GF-D8 (cell line): Measurements from ENCODE around the gene CBFA2T2.

Source experiments
- DNase-seq: peaks from one replicate; lab custom pipeline; 2025; lab: John Stamatoyannopoulos, UW

The CBFA2T2 gene

DNA sequence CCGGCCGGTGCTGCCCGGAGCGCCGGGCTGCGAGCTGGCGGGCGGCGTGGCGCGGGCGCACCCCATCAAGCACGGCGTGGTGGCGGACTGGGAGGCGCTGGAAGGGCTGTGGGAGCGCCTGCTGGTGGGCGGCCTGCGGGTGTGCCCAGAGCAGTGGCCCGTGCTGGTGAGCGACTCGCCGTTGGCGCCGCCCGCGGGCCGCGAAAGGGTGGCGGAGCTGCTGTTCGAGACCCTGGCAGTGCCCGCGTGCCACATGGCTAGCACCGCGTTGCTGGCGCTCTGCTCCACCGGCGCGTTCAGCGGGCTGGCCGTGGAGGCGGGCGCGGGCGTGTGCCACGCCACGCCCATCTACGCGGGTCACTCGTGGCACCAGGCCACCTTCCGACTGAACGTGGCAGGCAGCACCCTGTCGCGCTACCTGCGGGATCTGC lies 177.4 kb downstream of the CBFA2T2 start:
- DNase-seq: no peak

DNA sequence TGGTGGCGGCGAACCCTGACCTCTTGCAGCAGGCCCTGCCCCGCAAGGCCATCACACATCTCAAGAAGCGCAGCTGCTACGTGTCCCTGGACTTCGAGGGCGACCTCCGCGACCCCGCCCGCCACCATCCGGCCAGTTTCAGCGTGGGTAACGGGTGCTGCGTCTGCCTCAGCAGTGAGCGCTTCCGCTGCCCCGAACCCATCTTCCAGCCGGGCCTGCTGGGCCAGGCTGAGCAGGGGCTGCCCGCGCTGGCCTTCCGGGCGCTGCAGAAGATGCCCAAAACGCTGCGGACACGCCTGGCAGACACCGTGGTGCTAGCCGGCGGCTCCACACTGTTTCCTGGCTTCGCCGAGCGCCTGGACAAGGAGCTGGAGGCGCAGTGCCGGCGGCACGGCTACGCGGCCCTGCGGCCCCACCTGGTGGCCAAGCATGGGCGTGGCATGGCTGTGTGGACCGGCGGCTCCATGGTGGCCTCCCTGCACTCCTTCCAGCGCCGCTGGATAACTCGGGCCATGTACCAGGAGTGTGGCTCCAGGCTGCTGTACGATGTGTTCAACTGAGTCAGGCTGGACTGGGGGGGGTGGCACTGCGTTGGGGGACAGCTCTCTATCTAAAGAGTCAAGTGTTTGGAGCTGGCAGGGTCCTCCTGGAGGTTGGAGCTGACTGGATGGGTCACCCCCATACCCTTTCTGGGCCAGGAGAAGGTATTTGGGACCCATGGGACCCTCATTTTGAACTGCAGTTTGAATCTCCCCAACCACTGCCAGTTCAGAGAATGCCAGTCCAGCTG lies 178.0 kb downstream of the CBFA2T2 start:
- DNase-seq: peak; percentile 26

DNA sequence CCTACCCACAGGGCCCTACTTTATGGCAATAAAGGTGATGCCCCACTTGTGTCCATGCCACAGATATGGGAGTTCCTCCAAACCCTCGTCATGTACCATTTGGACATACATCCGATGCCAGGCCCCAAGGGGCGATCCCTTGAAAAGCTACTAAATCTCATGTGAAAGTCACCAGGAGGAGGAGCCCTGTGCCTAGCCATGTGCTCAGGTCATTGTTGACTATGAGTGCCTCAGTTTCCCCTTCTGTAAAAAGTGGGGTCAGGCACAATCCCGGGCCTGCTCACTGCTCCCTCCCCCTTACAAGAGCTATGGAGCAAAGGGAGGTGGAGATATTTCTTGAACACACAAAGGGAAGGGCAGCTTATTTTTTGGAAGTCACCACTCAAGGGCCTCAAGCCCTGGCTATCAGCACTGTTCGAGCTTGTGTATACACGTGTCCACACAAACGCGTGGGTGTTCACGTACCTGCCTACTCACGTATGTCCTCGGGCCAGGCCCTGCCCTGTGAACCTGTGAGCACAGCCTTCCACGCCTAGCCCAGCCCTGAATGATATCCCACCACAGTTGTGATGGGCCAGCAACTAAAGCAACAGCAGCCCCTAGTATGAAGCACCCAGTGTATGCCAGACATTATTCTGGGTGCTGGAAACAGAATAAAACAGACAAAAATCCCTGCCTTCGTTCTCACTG lies 178.7 kb downstream of the CBFA2T2 start:
- DNase-seq: no peak

DNA sequence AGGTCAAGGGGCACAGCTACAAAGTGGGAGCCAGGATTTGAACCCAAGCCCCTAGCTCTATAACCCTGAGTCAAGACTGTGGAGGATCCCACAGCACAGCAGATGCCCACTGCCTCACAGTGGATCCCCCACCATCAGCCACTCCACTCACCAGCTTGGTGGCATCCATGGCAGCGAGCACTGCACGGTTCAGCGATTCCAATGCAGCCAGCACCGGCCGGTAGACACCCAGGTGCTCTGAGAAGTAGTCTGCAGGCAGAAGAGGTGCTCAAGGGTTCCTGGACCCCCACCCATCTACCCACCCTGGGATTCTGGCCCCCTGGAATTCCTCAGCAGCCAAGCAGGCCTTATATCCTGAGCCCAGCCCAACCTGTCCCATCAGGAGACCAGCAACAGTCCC lies 179.3 kb downstream of the CBFA2T2 start:
- DNase-seq: no peak

DNA sequence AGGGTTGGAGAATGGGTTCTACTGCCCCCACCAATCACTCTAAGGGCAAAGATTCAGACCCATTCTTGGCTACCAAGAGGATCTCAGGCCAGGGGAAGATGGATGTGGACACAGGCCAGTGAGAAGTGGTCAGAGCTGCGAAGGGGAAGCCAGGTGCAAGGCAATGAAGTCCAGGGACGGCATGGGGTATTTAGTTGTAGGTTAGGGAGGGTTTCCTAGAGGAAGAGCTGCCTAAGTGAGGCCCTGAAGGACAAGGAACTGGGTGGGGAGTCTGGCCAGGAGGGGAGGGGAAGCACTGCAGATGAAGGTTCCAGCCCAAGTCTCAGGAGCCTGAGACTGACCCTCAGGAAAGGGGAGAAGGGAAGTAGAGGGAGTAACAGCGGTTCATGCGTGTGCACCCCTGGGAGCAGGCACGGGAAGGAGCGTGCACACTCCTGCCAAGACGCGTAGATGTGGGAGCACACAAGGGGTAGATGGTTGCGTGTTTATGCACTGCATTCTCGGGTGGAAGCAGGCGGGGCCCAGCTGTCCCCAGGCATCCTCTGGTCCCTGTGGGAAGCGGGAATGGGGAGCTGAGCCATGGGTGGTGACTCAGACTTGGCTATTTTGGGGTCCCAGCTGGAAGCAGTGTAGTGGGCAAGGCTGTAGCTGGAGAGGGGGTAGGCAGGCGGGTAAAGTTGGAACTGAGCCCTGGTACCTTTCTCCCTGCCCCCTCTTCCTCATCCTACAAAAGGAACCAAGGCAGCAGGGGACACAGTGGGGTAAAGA lies 180.2 kb downstream of the CBFA2T2 start:
- DNase-seq: no peak

DNA sequence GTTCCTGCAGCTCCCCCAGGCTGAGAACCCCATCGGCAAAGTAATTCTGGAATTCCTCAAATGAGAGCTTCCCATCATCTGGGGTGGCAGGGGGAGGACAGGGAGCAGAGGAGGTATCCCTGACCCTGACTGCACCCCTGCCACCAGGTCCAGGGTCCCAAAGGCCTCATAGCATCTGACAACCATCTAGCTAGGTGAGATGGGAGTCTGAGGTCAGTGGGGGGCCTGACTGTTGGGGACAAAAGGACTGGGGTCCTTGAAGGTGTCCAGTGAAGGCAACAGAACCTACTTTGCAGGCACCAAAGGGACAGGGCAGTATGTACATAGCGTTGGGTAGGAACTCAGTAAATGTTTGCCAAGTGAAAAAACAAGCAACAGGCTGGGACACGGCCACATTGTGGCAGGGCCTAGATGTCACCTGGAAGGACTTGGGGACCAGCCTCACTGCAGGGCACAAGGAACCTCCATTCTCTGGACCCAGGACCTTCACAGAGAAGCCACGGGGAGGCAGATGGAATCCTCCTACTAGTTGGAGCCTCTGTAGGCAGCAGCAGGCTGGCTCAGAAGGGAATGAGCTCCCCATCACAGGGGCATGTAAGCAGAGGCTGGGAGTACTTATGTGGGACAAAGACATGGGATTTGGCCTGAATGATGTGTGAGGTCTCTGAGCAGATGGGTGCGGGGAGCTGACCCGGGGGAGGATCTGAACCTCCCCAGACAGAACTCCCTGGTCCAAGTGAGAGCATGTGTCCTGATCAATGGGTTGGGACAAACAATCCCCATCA lies 181.0 kb downstream of the CBFA2T2 start:
- no peak for DNase-seq

DNA sequence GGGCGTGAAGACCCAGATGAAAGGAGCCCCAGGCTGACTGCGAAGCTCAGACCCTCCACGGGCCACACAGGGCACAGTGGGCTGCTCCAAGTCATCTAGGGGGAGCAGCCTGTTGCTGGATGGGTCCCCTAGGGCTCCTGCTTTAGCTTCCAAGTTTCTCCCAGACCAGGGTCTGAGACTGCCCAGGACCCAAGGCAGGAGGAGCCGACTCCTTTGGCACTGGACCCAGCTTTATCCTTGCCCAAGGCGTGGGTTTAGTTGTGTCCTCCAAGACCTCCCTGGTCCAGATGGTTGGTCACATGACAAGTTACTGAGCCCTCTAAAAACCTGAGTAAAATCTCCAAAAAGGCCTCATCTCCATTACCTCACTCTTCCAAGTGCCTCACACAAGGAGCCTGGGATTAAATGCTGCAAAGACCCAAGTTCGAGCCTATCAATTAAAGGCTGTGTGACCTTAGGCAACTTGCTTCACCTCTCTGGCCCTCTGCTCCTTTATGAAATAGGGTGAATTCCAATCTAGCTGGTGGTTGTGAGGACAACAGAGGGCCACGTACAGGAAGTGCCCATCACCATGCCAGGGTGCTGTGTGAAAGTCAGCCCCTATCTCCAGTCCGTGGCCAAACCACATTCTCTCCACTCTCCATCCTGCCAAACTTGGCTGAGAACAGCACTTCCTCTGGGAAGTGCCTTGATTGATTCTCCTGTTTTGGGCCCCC lies 181.8 kb downstream of the CBFA2T2 start:
- DNase-seq: no peak

DNA sequence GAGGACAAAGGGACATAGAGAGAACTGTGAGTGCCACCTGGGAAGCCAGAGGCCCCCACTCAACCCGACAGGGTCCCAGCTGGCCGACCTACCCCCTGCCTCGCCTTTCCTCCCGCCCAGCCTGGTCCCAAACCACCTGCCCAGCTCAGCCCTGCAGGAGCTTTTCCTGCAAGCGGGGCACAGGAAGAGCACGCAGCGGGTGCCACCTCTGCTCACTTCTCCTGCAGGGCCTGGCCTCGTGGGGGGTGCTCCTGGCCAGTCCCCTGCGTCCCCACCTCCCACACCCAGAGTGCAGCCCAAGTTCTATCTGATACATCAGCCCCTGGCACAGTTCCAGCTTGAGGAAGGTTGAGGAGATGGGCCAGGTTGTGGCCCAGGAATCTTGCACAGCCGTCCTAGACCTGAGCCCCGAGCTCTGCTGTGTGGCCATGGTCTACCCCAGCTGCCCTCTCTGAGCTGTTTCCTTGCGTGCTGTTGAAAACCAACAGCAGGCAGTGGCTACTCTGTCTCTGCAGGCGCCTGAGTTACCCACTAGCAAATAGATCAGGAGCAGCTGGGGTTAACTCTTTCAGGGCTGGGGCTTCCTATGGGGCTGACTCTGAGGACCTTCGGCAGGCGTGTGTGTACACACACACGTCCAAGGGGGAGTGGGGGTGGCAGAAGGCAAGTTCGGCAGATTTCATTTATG lies 182.7 kb downstream of the CBFA2T2 start:
- no peak for DNase-seq

DNA sequence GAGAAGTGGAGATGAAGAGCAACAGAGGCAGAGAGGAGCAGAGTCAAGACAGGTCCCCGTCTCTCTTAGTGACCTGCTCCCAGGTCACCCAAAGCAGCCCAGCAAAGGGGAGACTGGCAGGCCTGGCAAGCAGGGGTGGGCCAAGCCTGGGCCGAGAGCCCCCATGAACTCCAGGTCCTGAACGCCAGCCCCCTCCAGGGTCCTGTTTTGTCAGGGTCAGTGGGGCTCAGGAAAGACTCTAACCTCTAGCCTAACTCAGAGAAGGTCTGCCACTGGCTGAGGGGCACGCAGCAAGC lies 183.2 kb downstream of the CBFA2T2 start:
- no peak for DNase-seq

DNA sequence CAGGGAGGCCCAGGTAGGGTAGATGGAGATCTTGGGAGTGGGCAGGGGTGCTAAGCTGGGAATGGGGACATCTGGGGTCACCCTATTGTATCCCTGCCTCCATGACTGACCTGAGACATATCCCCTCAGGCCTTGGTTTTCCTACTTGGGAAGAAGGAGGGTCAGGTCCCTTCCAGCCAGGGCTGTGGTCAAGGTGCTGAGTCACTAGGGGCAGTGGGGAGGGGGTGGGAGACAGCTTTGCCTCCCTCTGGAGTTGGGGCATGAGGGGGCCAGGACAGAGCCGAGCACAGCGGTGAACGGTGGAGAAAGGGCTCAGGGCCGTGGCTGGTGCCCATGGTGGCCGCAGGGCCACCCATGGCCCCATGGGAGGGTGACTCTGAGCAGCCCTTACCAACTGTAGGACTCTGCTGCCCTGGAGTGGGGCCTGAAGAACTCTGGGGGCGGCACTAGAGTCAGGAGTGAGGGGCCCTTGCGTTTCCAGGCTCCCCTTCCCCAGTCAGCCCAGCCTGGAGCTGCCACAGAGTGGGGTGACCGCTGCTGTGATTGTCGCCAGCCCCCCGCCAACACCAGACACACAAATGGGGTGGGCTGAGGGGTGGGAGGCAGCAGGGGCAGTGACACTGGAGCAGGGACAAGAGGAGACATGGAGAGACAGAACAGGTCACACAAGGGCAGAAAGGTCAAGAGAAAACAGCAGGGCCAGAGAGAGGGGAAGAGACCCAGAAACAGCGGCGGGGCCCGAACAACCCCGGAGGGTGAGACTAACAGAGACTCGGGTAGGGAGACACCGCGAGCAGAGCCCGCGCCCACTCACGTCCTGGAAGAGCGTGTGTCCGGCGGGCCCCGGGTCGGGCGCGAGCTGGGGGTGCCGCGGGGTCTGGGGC lies 183.8 kb downstream of the CBFA2T2 start:
- DNase-seq: no peak

DNA sequence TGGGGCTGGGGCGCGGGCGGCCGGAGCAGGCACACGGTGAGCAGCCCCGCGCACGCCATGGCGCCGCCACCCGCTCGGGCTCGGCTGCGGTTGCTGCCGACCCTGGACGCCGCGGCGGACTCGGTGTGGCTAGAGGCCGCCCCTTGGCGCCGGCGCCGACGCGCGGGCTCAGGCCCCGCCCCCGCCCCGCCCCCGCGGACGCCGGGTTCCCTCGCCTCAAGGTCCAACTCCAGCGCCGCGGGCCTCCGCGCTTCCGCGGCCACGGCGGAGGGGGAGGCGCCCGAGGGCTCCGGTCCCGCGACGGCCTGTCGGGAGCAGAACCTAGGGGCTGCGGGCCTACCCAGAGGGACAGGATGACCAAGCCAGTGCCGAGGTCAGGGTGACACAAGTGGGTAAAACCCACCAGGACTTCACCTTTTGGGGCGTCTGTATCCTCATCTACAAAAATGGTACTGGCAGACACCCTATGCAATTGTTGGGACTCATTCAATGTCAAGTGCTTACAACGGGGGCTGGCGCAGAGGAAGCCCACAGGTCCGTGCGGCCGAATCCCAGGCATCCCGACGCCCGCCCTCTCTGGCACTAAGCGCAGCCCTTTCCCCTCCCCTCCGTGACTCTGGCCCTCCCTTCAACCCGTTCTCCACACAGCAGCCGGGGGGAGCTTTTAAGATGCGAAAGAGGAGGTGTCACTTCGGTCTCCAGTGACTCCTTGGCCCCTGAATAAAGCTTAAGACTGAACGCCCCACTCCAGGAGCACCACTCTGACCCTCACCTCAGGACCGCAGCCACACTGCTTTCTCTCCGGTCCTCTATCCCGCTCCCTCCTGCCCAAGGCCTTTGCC lies 184.6 kb downstream of the CBFA2T2 start, which contains the start of gene NECAB3:
Gene NECAB3, minus strand, starts transcription at position 135 of the 842 bp plus-strand sequence. Its CDS starts 76 bp downstream, at position 59.
- peak; percentile 4 for DNase-seq

DNA sequence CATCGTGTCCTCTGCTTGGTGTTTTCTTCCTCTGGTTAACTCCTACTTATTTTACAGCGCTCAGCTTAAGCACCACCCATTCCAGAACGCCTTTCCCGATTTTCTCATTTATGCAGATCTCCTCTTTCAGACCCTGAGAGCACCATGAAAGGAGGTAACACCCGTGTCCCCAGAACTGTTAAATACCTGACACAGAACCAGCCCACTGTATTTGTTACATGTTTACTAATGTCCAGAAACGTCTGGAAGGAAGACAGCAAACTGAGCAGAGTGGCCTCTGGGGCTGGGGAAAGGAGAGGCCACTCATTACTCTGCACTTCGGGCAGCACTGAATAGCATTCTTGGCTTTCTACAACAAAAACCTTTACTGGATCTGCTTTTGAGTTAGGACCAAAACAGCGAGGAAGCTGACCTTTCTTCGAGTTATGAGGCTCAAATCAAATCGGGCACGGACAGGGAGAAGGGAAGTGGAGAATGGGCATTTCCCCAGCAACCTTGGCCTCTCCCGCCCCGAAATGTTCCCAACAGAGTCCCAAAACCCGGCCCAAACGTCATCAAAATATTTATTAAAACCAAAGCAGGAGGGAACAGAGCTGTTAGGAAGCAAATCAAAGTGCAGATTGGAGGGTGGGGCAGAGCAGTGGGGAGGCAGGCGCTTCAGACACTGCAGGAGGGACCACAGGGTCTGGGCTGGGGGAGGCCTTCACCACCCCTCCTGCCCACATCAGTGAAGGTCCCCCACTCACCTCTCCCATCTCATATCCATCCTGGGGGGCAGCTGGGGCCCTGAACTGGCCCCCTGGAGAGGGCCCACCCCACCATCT lies 185.5 kb downstream of the CBFA2T2 start:
- DNase-seq: no peak

DNA sequence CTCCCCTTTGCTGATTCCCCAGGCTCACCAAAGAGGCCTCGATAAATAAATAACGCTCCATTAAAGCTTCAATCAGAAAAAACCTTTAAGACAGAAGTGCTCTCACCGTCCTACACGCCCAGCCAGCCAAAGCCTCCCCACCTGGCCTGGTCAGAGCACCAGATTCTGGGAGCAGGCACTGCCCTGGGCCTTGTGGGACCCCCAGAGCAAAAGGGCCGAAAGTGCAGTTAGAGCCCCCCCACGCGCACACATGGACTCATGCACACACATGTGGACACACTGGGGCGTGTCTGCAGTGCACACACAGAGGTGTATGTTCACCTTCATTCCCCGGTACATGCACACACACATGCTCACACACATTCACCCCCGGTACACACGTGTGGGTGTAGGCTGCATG lies 186.2 kb downstream of the CBFA2T2 start:
- no peak for DNase-seq

DNA sequence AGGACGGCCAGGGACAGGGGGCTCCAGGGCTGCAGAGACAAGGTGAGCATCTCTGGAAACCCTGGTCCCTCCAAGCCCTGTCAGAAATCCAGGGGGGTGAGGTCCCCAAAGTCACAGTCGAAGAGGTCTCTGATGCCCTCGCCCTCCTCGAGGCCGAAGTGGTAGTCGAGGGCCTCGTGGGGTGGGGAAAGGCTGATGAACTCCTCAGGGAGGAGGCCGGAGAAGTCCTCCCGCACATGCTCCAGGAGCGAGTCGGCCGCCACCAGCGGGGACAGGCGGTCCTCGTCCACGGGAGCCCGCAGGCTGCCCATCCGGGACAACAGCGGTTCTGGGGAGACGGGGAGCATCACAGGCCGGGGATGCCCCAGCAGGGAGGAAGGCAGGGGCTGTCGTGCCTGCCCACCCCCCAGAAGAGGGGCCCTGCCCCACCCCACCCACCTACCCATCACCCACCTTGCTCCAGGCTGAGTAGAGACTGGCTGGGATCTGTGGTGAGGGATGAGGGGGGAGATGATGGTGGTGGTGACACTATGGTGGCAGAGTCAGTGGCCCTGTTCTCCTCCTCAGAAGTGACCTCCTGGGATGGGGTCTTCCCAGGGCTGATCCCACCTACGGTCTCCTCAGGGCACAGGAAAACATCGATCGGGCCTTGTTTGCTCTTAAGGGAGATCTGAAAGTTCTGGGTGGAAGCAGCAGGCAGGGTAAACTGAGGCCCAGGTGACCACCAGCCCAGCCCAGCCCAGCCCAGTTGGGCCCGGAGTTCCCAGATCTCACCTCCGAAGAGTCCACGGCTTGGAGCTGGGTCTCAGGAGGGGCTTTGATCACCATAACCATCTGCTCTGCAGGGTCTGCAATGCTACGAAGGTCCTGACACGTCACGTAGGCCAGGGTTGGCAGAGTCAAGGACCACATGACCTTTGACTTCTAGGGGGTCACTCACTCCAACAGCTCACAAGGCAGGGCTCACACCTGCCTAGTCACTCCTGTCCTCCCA lies 187.1 kb downstream of the CBFA2T2 start:
- DNase-seq: no peak

DNA sequence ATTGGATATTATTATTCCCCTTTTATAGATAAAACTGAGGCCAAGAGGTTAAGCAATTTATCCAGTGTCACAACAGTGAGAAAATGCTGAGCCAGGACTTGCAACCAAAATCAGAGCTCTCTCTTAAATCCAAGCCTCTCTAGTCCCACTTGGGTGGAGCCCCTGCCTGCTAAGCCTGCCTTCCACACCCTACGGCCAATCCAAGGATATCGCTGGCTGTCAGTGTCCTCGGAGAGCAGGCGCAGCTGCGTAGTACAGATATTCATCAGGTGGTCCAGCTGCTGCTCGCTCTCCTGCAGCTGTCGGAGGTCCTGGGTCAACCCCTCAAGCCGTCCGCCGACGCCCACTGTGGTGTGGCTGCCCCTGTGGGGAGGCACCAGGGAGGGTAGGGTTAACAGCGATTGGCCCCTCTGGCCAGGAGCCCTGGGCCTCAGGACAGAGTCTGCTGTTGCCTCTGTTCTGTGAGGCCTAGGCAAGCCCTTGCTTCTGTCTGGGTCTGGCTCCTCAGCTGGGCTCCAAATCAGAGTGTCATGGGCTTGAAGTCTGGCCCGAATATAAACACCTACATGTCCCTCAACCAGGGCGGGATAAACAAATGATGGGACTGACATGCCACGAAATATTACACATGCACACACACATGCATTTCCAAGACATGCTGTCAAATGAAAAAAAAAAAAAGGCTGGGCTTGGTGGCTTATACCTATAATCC lies 188.3 kb downstream of the CBFA2T2 start:
- no peak for DNase-seq
